Iris pigment epithelial cell (primary cell): ENCODE data around the gene MINDY3.
"Not testable (repeated sequence)": the region's sequence is repeated elsewhere in the genome, so short reads cannot be mapped to it uniquely, and the experiment has no call there.

Source experiments
- DNase-seq: peaks from one replicate; pipeline ENCODE4 v3.0.0-alpha.2; 2011; ENCODE audit warnings: low read depth

The MINDY3 gene

DNA sequence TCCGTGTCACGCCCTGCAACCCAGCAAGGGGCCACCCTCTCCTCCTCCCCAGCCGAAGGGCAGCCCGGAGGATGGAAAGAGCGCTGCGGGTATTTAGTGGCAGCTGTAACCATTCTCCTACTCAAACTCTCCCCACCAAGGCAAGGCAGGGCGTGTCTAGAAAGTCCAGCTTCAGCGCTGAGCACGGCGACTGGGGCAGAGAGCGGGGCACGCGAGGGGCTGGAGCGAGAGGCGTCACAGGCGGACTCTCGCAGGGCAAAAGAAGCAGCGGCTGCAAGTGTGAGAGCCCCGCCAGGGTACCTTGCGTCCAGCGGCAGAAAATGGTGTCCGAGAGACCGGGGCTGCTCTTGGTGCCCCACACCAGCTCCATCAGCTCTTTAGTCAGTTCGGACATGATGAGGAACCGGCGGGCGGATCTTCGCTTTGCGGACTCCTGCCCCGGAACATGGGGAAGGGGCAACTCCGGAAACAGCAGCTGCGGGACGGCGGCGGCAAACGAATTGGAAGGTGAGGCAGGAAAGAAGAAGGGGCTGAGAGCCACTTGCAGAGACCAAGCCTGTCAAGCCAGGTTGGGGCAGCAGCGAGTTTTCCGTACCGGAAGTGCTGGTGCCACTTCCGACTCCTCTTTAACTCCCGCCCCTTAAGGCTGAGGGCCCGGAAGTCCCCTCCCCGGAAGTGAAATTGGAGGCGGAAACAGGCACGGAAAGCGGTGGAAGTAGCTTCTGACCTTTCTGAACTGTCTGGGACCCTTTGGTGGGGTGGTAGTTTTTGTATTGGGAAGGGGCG lies at the start of gene MINDY3:
Gene MINDY3, minus strand, starts transcription at position 602 of the 786 bp plus-strand sequence. Its CDS starts 208 bp downstream, at position 394.
- peak; percentile 54 for DNase-seq

- no peak for DNase-seq
Measured at GRCh38 chr10:15901889-15902288, 41.6 kb upstream of the MINDY3 start.

GRCh38 chr10:15898046-15898445 lies 37.7 kb upstream of the MINDY3 start:
- DNase-seq: peak; percentile 38

GRCh38 chr10:15897287-15897686 lies 37.0 kb upstream of the MINDY3 start:
- DNase-seq: peak; percentile 72

GRCh38 chr10:15896654-15897053 lies 36.3 kb upstream of the MINDY3 start:
- no peak for DNase-seq

- DNase-seq: no peak
Measured at GRCh38 chr10:15884447-15884846, 24.1 kb upstream of the MINDY3 start.

GRCh38 chr10:15881542-15881941 lies 21.2 kb upstream of the MINDY3 start:
- DNase-seq: no peak

DNA sequence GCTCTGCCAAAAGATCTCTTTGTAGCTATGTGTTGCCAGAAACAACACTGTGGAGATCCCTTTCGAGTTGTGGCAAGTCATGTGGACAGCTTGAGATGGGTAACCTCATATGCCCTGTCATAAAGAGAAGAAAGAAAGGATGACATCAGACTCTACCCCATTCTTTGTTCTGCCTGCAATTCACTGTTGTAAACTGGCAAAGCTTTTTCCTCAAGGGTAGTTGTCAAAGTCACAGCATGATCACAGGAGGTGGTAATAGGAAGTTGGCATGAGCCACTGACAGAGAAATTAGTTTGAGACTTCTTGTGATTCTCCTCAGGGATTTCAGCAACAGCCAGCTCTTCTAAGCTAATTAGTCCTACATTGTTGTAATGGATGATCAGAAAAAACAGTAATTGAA lies 19.4 kb upstream of the MINDY3 start:
- no peak for DNase-seq

DNA sequence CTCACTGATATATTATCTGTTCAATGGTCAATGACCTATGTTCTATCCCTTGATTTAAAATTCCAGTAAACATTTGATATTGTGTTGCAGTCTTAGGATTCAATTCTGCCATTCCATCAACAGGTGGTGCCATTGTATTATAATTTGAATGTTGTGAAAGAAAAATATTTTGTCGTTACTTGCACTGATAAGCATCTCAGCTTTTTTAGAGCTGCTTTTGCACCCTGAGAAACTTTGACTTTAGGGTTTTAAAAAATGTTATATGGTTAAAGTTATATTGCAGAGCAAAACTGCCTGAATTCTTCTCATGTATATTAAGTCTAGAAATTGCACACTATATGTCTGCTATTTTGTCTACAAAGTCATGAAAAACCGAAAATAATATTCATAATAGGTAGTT lies 18.8 kb upstream of the MINDY3 start:
- DNase-seq: peak; percentile 42

DNA sequence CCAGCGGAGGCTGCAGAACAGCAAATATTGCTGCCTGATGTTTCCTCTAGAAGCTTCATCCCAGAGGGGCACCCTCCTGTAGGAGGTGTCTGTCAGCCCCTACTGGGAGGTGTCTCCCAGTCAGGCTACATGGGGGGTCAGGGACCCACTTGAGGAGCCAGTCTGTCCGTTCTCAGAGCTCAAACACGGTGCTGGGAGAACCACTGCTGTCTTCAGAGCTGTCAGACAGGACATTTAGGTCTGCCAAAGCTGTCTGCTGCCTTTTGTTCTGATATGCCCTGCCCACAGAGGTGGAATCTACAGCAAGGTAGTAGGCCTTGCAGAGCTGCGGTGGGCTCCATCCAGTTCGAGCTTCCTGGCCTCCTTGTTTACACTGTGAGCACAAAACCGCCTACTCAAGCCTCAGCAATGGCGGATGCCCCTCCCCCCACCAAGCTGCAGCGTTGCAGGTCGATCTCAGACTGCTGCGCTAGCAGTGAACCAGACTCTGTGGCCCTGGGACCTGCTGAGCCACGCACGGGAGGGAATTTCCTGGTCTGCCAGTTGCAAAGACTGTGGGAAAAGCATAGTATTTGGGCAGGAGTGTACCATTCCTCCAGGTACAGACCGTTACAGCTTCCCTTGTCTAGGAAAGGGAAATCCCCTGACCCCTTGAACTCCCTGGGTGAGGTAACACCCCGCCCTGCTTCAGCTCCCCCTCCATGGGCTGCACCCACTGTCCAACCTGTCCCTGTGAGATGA lies 17.7 kb upstream of the MINDY3 start:
- DNase-seq: no peak

DNA sequence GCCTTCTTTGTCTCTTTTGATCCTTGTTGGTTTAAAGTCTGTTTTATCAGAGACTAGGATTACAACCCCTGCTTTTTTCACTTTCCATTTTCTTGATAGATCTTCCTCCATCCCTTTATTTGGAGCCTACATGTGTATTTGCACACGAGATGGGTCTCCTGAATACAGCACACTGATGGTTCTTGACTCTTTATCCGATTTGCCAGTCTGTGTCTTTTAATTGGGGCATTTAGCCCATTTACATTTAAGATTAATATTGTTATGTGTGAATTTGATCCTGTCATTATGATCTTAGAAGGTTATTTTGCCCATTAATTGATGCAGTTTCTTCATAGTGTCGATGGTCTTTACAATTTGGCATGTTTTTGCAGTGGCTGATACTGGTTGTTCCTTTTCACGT lies 16.0 kb upstream of the MINDY3 start:
- not testable (repeated sequence) for DNase-seq

DNA sequence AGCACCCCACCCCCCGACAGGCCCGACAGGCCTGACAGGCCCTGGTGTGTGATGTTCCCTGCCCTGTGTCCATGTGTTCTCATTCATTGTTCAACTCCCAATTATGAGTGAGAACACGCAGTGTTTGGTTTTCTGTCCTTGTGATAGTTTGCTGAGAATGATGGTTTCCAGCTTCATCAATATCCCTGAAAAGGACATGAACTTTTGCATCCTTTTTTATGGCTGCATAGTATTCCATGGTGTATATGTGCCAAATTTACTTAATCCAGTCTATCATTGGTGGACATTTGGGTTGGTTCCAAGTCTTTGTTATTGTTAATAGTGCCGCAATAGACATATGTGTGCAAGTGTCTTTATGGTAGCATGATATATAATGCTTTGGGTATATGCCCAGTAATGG lies 12.3 kb upstream of the MINDY3 start:
- not testable (repeated sequence) for DNase-seq

GRCh38 chr10:15871823-15872222 lies 11.5 kb upstream of the MINDY3 start:
- no peak for DNase-seq

DNA sequence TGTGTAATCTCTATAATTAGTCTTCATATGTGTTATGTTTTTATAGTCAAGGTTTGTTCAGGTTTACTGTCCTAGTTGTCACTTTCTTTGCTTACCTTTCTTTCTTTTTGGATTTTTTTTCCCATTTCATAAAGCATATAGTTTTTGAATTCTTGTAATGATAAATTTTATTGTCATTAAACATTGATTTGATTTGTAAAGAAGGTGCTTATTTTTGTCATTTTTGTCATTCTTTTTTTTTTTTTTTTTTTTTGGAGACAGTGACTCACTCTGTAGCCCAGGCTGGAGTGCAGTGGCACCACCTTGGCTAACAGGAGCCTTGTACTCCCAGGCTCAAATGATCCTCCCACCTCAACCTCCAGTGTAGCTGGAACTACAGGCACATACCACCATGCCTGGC lies 9.6 kb upstream of the MINDY3 start:
- DNase-seq: no peak

DNA sequence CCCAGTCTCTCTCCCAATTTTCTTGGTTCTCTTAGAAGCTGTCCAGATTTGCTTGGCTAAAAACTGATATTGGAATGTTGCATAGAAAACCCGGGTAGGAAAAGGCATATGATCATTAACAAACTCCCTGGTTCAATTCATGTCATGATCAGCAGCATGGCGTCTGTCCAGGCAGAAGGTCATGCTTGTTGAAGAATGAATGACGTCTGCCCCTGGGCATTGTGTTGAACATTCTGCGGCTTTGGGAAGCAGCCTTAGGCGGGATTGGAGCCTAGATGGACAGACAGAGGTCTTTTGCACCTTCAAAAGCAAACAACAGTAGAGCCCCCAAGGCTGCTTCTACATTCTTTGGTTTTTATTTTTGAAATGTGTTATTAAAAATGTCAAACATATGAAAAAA lies 7.7 kb upstream of the MINDY3 start:
- no peak for DNase-seq

GRCh38 chr10:15865304-15865703 lies 5.0 kb upstream of the MINDY3 start:
- DNase-seq: no peak

DNA sequence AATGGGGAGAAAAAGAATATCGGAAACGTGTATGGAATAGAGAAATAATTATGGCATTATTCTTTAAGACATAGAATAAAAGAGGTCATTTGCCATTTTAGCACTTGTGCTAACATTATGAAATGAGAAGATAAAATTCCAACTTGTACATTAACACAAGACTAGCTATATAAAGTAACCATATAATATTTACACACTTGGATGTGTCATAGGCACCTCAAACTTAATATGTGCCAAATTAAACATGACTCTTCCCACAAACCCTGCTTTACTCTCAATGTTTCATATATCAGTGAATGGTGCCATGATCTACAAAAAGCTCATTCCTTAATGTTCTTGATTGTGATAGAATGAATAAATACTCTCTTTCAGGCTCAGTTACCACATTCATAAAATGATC lies 4.1 kb upstream of the MINDY3 start:
- no peak for DNase-seq

- no peak for DNase-seq
Measured at GRCh38 chr10:15863733-15864132, 3.4 kb upstream of the MINDY3 start.

DNA sequence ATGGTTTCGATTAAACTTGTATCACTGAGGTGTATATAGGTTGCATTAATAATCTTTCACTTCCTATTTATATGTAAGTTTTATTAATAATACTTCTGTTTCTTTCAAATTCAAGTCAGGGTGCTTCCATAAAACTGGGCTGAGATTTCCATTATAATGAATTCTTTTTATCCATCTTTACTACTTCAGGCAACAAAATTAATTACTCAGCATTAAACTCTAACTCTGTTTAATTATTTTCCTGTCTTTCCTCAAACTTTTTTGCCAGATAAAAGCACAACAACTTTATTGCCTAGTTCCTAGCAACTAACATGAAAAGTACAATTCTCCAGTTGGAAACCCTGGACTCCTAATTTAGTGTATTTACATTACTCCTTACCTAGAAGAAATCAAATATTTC lies 3.0 kb upstream of the MINDY3 start:
- no peak for DNase-seq

DNA sequence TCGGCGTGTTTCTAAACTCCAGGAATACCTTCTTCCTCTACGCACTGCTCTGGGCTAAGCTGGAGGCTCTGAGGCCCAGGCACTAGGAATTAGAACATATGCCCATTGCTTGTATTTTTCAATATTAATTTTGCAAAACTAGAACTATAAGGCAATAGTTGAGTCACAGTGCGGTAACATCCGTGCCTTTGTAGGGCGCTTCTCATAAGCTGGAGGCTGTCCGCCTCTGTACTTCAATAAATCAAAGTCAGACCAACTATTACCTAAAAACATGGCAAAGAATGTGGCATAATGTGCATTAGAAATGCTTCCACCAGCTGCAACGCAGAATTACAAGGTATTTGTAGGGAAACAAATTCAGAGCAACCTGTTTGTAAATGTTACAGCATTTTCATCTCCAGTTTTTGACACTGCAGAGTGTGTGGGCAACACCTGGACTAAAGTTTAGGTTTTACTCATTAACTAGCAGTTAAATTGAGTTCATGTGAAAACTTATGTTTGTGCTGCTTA lies 440 bp upstream of the MINDY3 start:
- DNase-seq: no peak

DNA sequence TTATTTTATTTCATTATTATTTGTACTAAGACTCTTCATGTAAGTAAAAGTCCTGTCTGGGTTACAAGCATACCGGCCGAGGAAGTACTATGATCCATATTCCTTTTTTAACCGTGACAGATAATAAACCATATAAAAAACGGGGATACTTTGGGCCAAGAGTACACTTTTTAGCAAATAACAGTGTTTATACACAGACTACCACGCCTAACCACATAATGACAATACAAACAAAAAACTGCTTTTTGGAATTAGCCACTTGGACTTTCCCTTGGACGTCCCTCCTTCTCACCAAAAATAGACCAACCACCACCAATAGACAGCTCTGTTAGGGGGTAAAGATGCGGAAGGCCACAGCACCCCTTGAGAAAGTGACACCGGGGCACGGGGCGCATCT lies 800 bp downstream of the MINDY3 start:
- no peak for DNase-seq

DNA sequence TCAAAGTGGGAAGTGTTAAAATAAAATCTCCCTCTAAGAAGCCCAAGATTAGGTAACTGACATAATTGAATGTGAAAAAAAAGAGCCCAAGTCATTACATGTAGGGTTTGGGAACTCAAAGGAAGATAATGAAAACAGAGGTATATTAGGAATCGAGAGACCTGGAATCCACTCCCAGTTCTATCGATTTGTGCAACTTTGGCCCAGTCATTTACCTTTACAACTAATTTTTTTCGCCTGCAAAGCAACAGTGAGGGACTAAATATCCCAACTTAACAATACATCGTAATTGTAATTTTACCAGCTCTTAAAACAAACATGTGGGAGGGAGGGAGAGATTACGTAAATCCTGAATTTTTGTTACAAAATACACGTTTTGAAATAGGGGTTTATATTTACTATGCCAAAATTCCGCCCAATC lies 1.4 kb downstream of the MINDY3 start:
- no peak for DNase-seq

DNA sequence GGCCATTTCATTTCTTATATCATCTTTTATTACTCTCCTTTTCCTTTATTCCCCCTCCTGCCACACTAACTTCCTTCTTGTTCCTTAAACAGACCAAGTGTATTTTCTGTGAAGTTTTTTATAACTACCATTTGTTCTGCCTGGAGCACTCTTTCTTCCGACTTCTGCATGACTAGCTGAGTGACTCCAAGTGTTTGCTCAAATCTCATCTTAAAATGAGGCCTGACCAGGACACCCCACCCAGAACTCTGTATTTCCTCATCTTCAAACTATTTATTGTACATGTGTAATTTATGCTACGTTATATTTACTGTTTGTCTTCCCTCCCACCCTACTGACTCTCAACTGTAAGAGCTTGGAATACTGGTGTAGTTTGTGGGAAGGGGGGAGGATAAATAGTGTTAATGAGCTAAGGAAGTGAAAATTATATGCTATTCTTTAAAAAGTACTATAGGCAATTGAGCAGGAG lies 3.2 kb downstream of the MINDY3 start:
- DNase-seq: no peak
